ENCODE measurements around the gene F2RL3.

DNA sequence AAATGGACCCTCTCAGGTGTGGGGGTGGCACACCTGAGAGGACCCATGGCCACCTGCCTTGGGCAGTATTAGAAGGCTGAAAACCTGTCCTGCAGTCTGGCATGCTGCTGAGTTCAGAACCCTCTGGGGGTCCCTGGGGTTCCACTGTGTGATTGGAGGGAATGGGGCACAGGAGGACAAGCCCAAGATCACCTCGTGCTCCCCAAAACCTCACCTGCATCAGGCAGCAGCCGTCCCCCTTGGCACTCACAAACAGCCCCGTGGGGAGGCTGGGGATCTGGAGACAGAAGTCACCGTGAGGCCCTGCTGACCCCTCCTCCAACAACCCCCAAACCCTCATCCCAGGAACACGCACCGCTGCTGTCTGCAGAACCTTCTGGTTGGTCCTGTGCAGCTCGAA is 14.5 kb downstream of the F2RL3 start:
- TF ChIP-seq RAD21 (conservative IDR thresholded peaks at IDR 0.05) (no peak), EZH2 (IDR thresholded peaks at IDR 0.05; ENCODE audit: borderline replicate concordance, insufficient read depth, low read length, poor library complexity, severe bottlenecking) (no peak), MXI1 (conservative IDR thresholded peaks at IDR 0.05; ENCODE audit: poor library complexity, severe bottlenecking) (no peak), TAF1 (IDR thresholded peaks at IDR 0.05; ENCODE audit: low read depth) (no peak)
- TF ChIP-seq, protein P1, sequence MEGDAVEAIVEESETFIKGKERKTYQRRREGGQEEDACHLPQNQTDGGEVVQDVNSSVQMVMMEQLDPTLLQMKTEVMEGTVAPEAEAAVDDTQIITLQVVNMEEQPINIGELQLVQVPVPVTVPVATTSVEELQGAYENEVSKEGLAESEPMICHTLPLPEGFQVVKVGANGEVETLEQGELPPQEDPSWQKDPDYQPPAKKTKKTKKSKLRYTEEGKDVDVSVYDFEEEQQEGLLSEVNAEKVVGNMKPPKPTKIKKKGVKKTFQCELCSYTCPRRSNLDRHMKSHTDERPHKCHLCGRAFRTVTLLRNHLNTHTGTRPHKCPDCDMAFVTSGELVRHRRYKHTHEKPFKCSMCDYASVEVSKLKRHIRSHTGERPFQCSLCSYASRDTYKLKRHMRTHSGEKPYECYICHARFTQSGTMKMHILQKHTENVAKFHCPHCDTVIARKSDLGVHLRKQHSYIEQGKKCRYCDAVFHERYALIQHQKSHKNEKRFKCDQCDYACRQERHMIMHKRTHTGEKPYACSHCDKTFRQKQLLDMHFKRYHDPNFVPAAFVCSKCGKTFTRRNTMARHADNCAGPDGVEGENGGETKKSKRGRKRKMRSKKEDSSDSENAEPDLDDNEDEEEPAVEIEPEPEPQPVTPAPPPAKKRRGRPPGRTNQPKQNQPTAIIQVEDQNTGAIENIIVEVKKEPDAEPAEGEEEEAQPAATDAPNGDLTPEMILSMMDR (IDR thresholded peaks at IDR 0.05; ENCODE audit: poor library complexity, severe bottlenecking): no peak
